ENCODE data around the gene CBX2.

- TF ChIP-seq TAF1 (IDR thresholded peaks at IDR 0.05; ENCODE audit: borderline replicate concordance, insufficient read depth, low read length), result no peak
- no peak for TF ChIP-seq POLR2AphosphoS5 (IDR thresholded peaks at IDR 0.05; ENCODE audit: low read depth, low read length)
- TF ChIP-seq, protein P1, sequence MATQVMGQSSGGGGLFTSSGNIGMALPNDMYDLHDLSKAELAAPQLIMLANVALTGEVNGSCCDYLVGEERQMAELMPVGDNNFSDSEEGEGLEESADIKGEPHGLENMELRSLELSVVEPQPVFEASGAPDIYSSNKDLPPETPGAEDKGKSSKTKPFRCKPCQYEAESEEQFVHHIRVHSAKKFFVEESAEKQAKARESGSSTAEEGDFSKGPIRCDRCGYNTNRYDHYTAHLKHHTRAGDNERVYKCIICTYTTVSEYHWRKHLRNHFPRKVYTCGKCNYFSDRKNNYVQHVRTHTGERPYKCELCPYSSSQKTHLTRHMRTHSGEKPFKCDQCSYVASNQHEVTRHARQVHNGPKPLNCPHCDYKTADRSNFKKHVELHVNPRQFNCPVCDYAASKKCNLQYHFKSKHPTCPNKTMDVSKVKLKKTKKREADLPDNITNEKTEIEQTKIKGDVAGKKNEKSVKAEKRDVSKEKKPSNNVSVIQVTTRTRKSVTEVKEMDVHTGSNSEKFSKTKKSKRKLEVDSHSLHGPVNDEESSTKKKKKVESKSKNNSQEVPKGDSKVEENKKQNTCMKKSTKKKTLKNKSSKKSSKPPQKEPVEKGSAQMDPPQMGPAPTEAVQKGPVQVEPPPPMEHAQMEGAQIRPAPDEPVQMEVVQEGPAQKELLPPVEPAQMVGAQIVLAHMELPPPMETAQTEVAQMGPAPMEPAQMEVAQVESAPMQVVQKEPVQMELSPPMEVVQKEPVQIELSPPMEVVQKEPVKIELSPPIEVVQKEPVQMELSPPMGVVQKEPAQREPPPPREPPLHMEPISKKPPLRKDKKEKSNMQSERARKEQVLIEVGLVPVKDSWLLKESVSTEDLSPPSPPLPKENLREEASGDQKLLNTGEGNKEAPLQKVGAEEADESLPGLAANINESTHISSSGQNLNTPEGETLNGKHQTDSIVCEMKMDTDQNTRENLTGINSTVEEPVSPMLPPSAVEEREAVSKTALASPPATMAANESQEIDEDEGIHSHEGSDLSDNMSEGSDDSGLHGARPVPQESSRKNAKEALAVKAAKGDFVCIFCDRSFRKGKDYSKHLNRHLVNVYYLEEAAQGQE (IDR thresholded peaks at IDR 0.05; ENCODE audit: insufficient read depth in 1 of 2, low read depth in 2 of 2, low read length in 2 of 2), result no peak
- no peak for TF ChIP-seq FOXP2 (optimal IDR thresholded peaks at IDR 0.05; ENCODE audit: borderline replicate concordance, extremely low read depth, extremely low read length, insufficient read depth)
These were observed 16.9 kb downstream of the CBX2 start for GRCh38 chr17:79794659-79795511.
